ENCODE data around the gene PJA1. TPM values are rescaled to one million over a fixed set of nuclear protein-coding genes. Genes with fewer than 3 reads are reported as not detected.

PJA1 gene
- total RNA-seq, 1 donor from 2014 or later: 54.9 TPM

GRCh38 chrX:69127466-69127865, 37.8 kb downstream of the PJA1 start:
- Mint-ChIP-seq H3K27me3 (ENCODE audit: unreplicated experiment) (peaks cover 4% of the 10 kb centered on the region), H3K27ac (ENCODE audit: unreplicated experiment) (no peak overlapping the region), H3K4me1 (ENCODE audit: low read depth, unreplicated experiment) (peaks cover 12% of the 10 kb centered on the region), H3K36me3 (ENCODE audit: unreplicated experiment) (no peaks in the 10 kb centered on the region), H3K9me3 (ENCODE audit: unreplicated experiment) (no peaks in the 10 kb centered on the region), H3K4me3 (ENCODE audit: unreplicated experiment) (no peak overlapping the region)
- no peak for TF ChIP-seq CTCF (IDR thresholded peaks at IDR 0.05; ENCODE audit: partially characterized antibody, unreplicated experiment)
- DNase-seq: no peak

- H3K27ac Mint-ChIP-seq (ENCODE audit: unreplicated experiment): no peak overlapping the region
- H3K9me3 Mint-ChIP-seq (ENCODE audit: unreplicated experiment): no peaks in the 10 kb centered on the region
- H3K27me3 Mint-ChIP-seq (ENCODE audit: unreplicated experiment): peaks cover 2% of the 10 kb centered on the region
- DNase-seq: no peak
- peaks cover 4% of the 10 kb centered on the region for H3K4me1 Mint-ChIP-seq (ENCODE audit: low read depth, unreplicated experiment)
- H3K36me3 Mint-ChIP-seq (ENCODE audit: unreplicated experiment): no peaks in the 10 kb centered on the region
- TF ChIP-seq CTCF (IDR thresholded peaks at IDR 0.05; ENCODE audit: partially characterized antibody, unreplicated experiment): no peak
- H3K4me3 Mint-ChIP-seq (ENCODE audit: unreplicated experiment): no peak overlapping the region
These were observed 38.6 kb downstream of the PJA1 start for GRCh38 chrX:69126642-69127041.

- H3K9me3 Mint-ChIP-seq (ENCODE audit: unreplicated experiment): no peaks in the 10 kb centered on the region
- H3K36me3 Mint-ChIP-seq (ENCODE audit: unreplicated experiment): no peaks in the 10 kb centered on the region
- no peak for TF ChIP-seq CTCF (IDR thresholded peaks at IDR 0.05; ENCODE audit: partially characterized antibody, unreplicated experiment)
- H3K27ac Mint-ChIP-seq (ENCODE audit: unreplicated experiment): no peak overlapping the region
- no peak for DNase-seq
- H3K4me1 Mint-ChIP-seq (ENCODE audit: low read depth, unreplicated experiment): no peaks in the 10 kb centered on the region
- H3K27me3 Mint-ChIP-seq (ENCODE audit: unreplicated experiment): peaks cover 2% of the 10 kb centered on the region
- H3K4me3 Mint-ChIP-seq (ENCODE audit: unreplicated experiment): no peak overlapping the region
These were observed 40.2 kb downstream of the PJA1 start for GRCh38 chrX:69125094-69125493.

- no peak overlapping the region for H3K4me3 Mint-ChIP-seq (ENCODE audit: unreplicated experiment)
These were observed 41.1 kb downstream of the PJA1 start for GRCh38 chrX:69124108-69124507.

GRCh38 chrX:69123481-69123880, 41.8 kb downstream of the PJA1 start:
- H3K36me3 Mint-ChIP-seq (ENCODE audit: unreplicated experiment): no peaks in the 10 kb centered on the region
- H3K4me1 Mint-ChIP-seq (ENCODE audit: low read depth, unreplicated experiment): no peaks in the 10 kb centered on the region
- peaks cover 2% of the 10 kb centered on the region for H3K27me3 Mint-ChIP-seq (ENCODE audit: unreplicated experiment)
- H3K4me3 Mint-ChIP-seq (ENCODE audit: unreplicated experiment): no peak overlapping the region
- TF ChIP-seq CTCF (IDR thresholded peaks at IDR 0.05; ENCODE audit: partially characterized antibody, unreplicated experiment): no peak
- no peak overlapping the region for H3K27ac Mint-ChIP-seq (ENCODE audit: unreplicated experiment)
- DNase-seq: no peak
- H3K9me3 Mint-ChIP-seq (ENCODE audit: unreplicated experiment): no peaks in the 10 kb centered on the region

More at GRCh38 chrX:69124108-69124507, 41.1 kb downstream of the PJA1 start:
- DNase-seq: no peak
- Mint-ChIP-seq H3K36me3 (ENCODE audit: unreplicated experiment) (no peaks in the 10 kb centered on the region), H3K9me3 (ENCODE audit: unreplicated experiment) (no peaks in the 10 kb centered on the region), H3K4me1 (ENCODE audit: low read depth, unreplicated experiment) (no peaks in the 10 kb centered on the region), H3K27me3 (ENCODE audit: unreplicated experiment) (peaks cover 2% of the 10 kb centered on the region), H3K27ac (ENCODE audit: unreplicated experiment) (no peak overlapping the region)
- TF ChIP-seq CTCF (IDR thresholded peaks at IDR 0.05; ENCODE audit: partially characterized antibody, unreplicated experiment): no peak
